Measurements from ENCODE around the gene GPR84.

Gene GPR84

DNA sequence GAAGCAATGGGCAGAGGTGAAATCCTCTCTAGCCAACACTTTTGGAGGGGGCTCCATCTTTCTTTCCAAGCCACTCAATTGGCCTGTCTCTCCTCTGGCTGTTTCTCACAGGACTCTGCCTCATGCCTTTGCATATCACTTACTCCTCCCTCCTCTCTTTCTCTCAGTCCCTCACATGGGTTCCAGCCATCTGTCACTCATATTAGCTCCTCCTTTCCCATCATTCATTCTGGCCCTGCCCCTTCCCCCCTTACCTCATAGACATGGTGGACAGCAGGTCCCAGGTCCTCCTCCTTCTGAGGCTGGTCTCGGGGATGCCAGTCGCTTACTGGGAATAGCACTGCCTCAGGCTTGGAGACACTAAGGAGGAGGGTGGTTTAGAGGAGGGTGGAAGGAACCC lies 36.8 kb upstream of the GPR84 start:
- peaks cover 98% of the 10 kb centered on the region for H3K36me3 ChIP-seq (ENCODE audit: insufficient read depth, low read length)
- no peaks in the 10 kb centered on the region for H3K27me3 ChIP-seq (ENCODE audit: control insufficient read depth in 1 of 2, insufficient read depth in 2 of 2, low read length in 2 of 2)
- H3K27ac ChIP-seq (ENCODE audit: low read depth, low read length), result no peak overlapping the region
- no peak overlapping the region for H3K4me3 ChIP-seq (ENCODE audit: low read depth in 1 of 2, low read length in 2 of 2)
- peaks cover 19% of the 10 kb centered on the region for H3K4me1 ChIP-seq (ENCODE audit: insufficient read depth, low read length)
- no peak overlapping the region for H3K9ac ChIP-seq (ENCODE audit: low read length)
- no peaks in the 10 kb centered on the region for H3K9me3 ChIP-seq (ENCODE audit: low read length)

DNA sequence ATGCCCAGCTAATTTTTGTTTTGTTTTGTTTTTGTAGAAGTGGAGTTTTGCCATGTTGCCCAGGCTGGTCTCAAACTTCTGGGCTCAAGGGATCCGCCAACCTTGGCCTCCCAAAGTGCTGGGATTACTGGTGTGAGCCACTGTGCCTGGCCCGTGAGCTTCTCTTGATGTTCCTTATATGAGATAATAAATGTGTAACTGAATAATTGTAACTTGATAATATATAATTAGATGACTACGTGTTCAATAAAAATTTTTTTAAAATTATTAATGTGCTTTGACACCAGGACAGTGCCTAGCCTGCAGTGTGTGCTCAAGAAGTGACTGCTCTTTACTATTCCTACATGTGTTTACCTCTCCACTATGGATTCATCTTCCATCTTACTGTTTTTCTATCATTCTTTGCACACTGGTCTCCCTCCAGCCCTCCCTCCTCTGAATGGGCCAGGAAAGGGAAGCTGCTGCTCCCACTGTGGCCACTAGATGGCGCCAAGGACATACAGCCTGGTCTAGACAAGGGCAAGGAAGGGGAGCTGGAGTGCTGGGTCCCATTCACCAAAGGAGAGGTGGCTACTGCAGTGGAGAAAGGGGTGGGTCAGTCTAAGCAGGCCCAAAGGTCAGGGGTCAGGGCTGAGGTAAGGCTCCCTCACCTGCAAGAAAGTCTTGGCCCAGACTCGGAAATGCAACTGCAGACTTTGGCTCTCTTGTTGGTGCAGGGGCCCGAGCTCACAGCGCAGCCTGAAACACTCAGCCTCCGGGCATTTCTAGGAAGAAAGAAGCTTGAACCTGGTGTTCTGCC lies 34.9 kb upstream of the GPR84 start:
- Histone ChIP-seq H3K4me3 (ENCODE audit: low read depth in 1 of 2, low read length in 2 of 2) (no peak overlapping the region), H3K9me3 (ENCODE audit: low read length) (no peaks in the 10 kb centered on the region), H3K4me1 (ENCODE audit: insufficient read depth, low read length) (peaks cover 20% of the 10 kb centered on the region), H3K27ac (ENCODE audit: low read depth, low read length) (no peak overlapping the region), H3K9ac (ENCODE audit: low read length) (no peak overlapping the region), H3K27me3 (ENCODE audit: control insufficient read depth in 1 of 2, insufficient read depth in 2 of 2, low read length in 2 of 2) (no peaks in the 10 kb centered on the region), H3K36me3 (ENCODE audit: insufficient read depth, low read length) (peaks cover 97% of the 10 kb centered on the region)

DNA sequence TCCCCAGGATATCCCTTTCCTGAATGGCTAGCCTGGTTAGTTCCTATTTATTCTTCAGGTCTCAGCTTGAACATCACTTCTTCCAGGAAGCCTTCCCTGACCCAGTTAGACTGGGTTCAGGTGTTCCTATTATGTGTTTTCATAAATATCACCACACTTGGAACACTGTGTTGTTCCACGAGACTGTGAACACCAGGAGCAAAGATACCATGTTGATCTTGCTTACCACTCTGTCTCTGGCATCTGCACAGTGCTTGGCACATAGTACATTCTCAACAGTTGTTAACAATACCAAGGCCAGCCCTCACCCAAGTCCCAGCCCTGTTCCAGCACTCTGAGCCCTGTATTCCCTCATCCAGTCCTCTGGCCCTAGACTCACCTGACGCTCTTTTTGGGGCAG lies 33.9 kb upstream of the GPR84 start:
- Histone ChIP-seq H3K9ac (ENCODE audit: low read length) (no peak overlapping the region), H3K9me3 (ENCODE audit: low read length) (no peaks in the 10 kb centered on the region), H3K4me1 (ENCODE audit: insufficient read depth, low read length) (peaks cover 20% of the 10 kb centered on the region), H3K4me3 (ENCODE audit: low read depth in 1 of 2, low read length in 2 of 2) (no peak overlapping the region), H3K27me3 (ENCODE audit: control insufficient read depth in 1 of 2, insufficient read depth in 2 of 2, low read length in 2 of 2) (no peaks in the 10 kb centered on the region), H3K27ac (ENCODE audit: low read depth, low read length) (no peak overlapping the region), H3K36me3 (ENCODE audit: insufficient read depth, low read length) (peaks cover 87% of the 10 kb centered on the region)

DNA sequence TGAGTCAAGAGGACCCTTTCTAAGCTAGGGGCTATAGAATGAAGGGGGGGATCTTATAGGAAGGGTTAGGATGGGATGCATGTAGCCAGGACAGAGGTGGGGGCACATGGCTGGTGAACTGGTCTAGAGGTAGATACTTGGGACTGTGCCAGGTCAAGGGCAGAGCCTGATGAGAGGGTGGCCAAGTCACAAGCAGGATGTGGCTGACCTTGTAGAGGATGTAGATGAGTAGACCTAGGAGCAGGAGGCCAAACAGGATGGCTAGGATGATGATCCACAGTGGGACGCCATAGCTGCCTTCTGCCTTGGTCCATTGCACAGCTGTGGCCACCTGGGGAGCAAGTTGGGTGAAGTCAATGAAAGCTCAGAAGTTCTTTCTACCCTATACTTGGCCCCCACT lies 32.9 kb upstream of the GPR84 start:
- peaks cover 78% of the 10 kb centered on the region for H3K36me3 ChIP-seq (ENCODE audit: insufficient read depth, low read length)

DNA sequence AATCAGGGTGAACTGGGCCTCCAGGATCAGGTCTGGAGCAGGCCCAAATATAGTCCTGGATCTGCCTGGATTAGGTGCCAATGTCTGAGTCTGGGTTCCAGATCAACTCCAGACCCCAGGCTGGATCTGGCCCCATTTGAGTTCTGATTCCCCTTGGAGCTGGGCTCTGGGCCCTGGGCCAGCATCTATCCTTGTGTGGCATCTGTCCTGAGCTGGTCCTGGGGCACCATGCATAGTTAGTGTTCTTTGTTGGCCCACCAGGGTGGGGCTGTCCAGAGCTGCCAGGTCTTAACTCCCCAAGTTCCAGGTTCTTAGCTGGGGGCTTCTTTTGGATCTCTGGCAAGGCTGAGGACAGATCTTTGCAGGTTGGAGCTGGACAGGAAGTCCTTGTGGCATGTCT lies 31.3 kb upstream of the GPR84 start:
- Histone ChIP-seq H3K9me3 (ENCODE audit: low read length) (no peaks in the 10 kb centered on the region), H3K27ac (ENCODE audit: low read depth, low read length) (no peak overlapping the region), H3K9ac (ENCODE audit: low read length) (no peak overlapping the region), H3K4me1 (ENCODE audit: insufficient read depth, low read length) (peaks cover 20% of the 10 kb centered on the region), H3K36me3 (ENCODE audit: insufficient read depth, low read length) (peaks cover 62% of the 10 kb centered on the region), H3K27me3 (ENCODE audit: control insufficient read depth in 1 of 2, insufficient read depth in 2 of 2, low read length in 2 of 2) (no peaks in the 10 kb centered on the region), H3K4me3 (ENCODE audit: low read depth in 1 of 2, low read length in 2 of 2) (no peak overlapping the region)

More for the DNA sequence above, 32.9 kb upstream of the GPR84 start:
- no peak overlapping the region for H3K4me3 ChIP-seq (ENCODE audit: low read depth in 1 of 2, low read length in 2 of 2)
- no peaks in the 10 kb centered on the region for H3K9me3 ChIP-seq (ENCODE audit: low read length)
- peaks cover 20% of the 10 kb centered on the region for H3K4me1 ChIP-seq (ENCODE audit: insufficient read depth, low read length)
- H3K27me3 ChIP-seq (ENCODE audit: control insufficient read depth in 1 of 2, insufficient read depth in 2 of 2, low read length in 2 of 2), result no peaks in the 10 kb centered on the region
- H3K27ac ChIP-seq (ENCODE audit: low read depth, low read length), result no peak overlapping the region
- H3K9ac ChIP-seq (ENCODE audit: low read length), result no peak overlapping the region

DNA sequence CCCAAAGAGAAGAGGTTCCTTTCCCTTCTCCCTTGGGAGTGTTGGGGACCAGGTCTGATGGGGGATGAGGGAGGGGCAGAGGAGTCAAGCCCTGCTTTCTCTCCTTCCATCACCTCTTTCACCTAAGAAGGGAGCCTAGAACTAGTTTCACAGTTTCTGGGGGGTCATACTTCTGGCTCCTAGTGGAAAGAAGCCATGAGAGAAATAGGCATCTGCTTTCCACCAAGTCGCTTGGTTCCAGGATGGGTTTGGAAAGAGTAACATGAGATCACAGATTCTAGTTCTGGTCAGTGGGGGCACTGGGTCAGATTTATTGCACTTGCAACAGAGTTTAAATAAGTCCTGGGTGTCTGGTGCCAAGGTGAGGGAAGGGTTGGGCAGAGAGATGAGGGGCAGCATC lies 30.7 kb upstream of the GPR84 start:
- H3K27me3 ChIP-seq (ENCODE audit: control insufficient read depth in 1 of 2, insufficient read depth in 2 of 2, low read length in 2 of 2), result no peaks in the 10 kb centered on the region
- peaks cover 57% of the 10 kb centered on the region for H3K36me3 ChIP-seq (ENCODE audit: insufficient read depth, low read length)
- H3K4me1 ChIP-seq (ENCODE audit: insufficient read depth, low read length), result peaks cover 20% of the 10 kb centered on the region

DNA sequence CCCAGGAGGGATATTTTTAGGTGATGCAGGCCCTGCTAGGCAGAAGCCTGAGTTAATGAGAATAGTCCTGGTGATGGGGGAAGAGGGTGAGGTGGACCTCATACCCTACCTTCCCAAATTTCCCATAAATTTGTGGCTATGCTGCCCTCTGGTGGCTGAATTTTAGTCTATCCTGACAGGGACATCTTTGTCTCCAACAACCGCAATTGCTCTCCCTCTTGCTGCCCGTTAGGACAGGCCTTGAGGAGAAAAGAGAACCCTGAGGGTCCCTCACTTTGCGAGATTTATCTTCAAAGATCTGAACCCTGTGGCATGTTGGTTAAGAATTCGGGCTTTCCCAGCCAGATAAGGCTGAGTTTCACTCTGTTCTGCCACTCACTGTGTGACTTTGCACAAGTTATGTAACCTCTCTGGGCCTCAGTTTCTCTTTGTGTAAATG lies 30.0 kb upstream of the GPR84 start:
- Histone ChIP-seq H3K4me3 (ENCODE audit: low read depth in 1 of 2, low read length in 2 of 2) (no peak overlapping the region), H3K27me3 (ENCODE audit: control insufficient read depth in 1 of 2, insufficient read depth in 2 of 2, low read length in 2 of 2) (no peaks in the 10 kb centered on the region), H3K9ac (ENCODE audit: low read length) (no peak overlapping the region), H3K9me3 (ENCODE audit: low read length) (no peaks in the 10 kb centered on the region), H3K36me3 (ENCODE audit: insufficient read depth, low read length) (peaks cover 50% of the 10 kb centered on the region), H3K27ac (ENCODE audit: low read depth, low read length) (no peak overlapping the region), H3K4me1 (ENCODE audit: insufficient read depth, low read length) (peaks cover 20% of the 10 kb centered on the region)

More for the DNA sequence above, 30.7 kb upstream of the GPR84 start:
- Histone ChIP-seq H3K9me3 (ENCODE audit: low read length) (no peaks in the 10 kb centered on the region), H3K9ac (ENCODE audit: low read length) (no peak overlapping the region), H3K4me3 (ENCODE audit: low read depth in 1 of 2, low read length in 2 of 2) (no peak overlapping the region), H3K27ac (ENCODE audit: low read depth, low read length) (no peak overlapping the region)

DNA sequence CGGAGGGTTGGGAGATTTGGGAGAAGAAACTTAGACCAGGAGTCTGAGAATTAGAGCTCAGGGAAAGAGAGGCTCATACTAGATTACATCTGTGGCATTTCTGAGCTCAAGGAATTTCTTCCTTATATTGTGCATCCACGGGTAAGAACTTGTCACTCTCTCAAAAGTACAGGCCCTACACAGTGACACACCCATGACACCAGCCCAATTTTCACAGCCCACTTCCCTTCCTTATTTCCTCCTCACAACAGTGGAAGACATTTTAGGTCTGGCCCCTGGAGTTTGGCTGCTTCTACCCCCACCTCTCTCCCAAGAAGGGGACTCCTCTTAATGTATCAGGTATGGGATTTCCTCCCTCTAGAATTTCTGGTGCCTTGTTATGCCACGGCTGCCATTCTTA lies 29.5 kb upstream of the GPR84 start:
- Histone ChIP-seq H3K4me3 (ENCODE audit: low read depth in 1 of 2, low read length in 2 of 2) (no peak overlapping the region), H3K4me1 (ENCODE audit: insufficient read depth, low read length) (peaks cover 20% of the 10 kb centered on the region), H3K27ac (ENCODE audit: low read depth, low read length) (peak overlapping the region; percentile 36), H3K36me3 (ENCODE audit: insufficient read depth, low read length) (peaks cover 44% of the 10 kb centered on the region), H3K27me3 (ENCODE audit: control insufficient read depth in 1 of 2, insufficient read depth in 2 of 2, low read length in 2 of 2) (no peaks in the 10 kb centered on the region), H3K9me3 (ENCODE audit: low read length) (no peaks in the 10 kb centered on the region), H3K9ac (ENCODE audit: low read length) (no peak overlapping the region)

DNA sequence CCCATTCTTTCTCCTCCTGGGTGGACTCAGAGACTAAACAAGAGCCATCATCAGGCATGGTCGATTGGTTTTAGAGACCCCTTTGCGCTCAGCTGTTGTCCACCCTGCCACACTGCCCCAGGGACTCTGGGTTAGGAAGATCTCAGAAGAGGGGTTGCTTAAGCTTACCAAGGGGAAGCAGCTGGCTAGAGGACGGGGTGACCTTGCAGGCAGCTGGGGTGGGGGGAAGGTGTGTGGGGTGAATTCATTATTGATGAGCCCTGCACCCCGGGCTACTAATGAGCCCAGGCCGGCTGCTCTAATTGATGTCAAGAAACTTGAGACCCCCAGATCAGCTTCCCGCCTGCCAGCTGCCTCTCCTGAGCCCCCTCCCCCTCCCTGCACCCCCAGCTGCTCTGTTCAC lies 28.9 kb upstream of the GPR84 start:
- Histone ChIP-seq H3K27ac (ENCODE audit: low read depth, low read length) (no peak overlapping the region), H3K4me1 (ENCODE audit: insufficient read depth, low read length) (peaks cover 18% of the 10 kb centered on the region), H3K4me3 (ENCODE audit: low read depth in 1 of 2, low read length in 2 of 2) (no peak overlapping the region), H3K36me3 (ENCODE audit: insufficient read depth, low read length) (peaks cover 39% of the 10 kb centered on the region), H3K9ac (ENCODE audit: low read length) (no peak overlapping the region), H3K27me3 (ENCODE audit: control insufficient read depth in 1 of 2, insufficient read depth in 2 of 2, low read length in 2 of 2) (no peaks in the 10 kb centered on the region), H3K9me3 (ENCODE audit: low read length) (no peaks in the 10 kb centered on the region)

DNA sequence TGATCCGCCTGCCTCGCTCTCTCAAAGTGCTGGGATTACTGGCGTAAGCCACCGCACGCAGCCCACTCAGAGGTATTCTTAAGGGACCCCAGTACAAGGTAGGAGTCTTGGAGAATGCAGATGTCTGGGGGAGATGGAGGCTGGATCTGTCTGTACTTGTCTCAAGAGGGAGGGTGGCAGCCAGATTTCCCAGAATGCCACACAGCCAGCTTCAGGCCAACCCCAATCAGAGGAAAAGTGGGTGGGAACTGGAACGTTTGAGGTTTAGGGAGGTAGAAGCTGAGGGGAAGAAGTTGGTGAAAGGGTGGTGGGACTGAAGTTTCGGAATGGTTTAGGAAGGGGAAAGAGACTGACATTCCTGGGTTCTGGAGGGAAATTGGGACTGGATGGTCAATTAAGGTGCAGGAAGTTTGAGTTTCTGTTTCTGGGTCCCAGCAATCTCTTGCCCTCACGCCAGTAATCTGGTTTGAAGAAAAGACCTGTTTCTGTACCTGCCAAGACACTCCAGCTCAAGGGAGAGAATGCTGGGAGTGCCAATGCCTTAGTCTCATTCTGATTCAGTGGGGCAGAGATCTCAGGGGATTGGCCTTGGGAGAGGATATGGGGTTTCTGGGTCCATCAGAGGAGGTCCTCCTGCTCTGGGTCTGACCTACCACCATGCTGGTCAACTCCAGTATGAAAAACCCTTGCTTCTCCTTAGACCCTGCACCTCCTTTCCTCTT lies 28.4 kb upstream of the GPR84 start:
- no peaks in the 10 kb centered on the region for H3K9me3 ChIP-seq (ENCODE audit: low read length)
- H3K9ac ChIP-seq (ENCODE audit: low read length), result no peak overlapping the region
- H3K4me3 ChIP-seq (ENCODE audit: low read depth in 1 of 2, low read length in 2 of 2), result no peak overlapping the region
- H3K27me3 ChIP-seq (ENCODE audit: control insufficient read depth in 1 of 2, insufficient read depth in 2 of 2, low read length in 2 of 2), result no peaks in the 10 kb centered on the region
- no peak overlapping the region for H3K27ac ChIP-seq (ENCODE audit: low read depth, low read length)
- peaks cover 33% of the 10 kb centered on the region for H3K36me3 ChIP-seq (ENCODE audit: insufficient read depth, low read length)
- peaks cover 15% of the 10 kb centered on the region for H3K4me1 ChIP-seq (ENCODE audit: insufficient read depth, low read length)

DNA sequence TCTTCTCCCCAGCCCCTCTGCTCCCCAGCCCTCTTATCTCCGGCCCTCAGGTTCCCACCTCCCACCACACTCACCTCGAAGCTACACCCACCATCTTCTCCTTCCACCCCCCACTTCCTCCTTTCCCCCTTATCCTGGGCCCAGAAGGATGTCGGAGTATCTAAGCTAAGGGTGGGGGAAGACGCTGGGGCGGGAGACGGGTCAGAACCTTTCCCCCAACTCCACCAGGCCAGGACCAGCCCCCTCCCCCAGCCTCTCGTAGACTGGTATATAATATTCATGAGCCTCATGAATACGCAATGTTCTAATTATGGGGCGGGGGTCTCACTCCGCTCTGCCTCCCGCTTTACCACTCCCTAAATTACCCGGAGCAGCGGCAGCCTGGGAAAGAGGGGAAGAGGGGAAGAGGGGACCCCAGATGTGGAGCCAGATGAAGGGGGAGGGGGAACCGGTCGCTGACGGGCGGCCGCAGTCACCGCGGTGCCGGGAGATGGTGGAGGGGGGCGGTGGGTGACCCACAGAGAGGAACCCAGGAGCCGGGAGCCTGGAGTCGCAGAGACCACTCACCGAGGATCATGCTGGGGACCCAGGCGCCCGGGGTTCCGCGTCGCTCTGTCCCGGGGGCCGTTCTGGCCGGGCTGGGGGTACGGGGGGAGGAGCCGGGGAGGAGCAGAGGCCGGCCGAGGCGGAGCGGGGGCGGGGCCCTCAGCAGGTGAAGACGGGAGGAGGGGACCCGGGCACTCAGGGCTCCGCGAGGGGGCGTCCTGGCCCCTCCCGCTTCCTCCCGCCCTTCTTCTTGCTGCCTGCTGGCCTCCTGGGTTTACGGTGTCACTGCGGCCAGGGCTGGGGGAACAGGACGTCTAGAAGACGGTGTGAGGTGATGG lies 26.6 kb upstream of the GPR84 start:
- no peaks in the 10 kb centered on the region for H3K27me3 ChIP-seq (ENCODE audit: control insufficient read depth in 1 of 2, insufficient read depth in 2 of 2, low read length in 2 of 2)
- peak overlapping the region in 1 of 2 donors; percentile 33 for H3K4me3 ChIP-seq (ENCODE audit: low read depth in 1 of 2, low read length in 2 of 2)
- peaks cover 16% of the 10 kb centered on the region for H3K36me3 ChIP-seq (ENCODE audit: insufficient read depth, low read length)
- peak overlapping the region; percentile 28 for H3K27ac ChIP-seq (ENCODE audit: low read depth, low read length)
- peaks cover 15% of the 10 kb centered on the region for H3K4me1 ChIP-seq (ENCODE audit: insufficient read depth, low read length)
- no peaks in the 10 kb centered on the region for H3K9me3 ChIP-seq (ENCODE audit: low read length)
- no peak overlapping the region for H3K9ac ChIP-seq (ENCODE audit: low read length)
